Tibial nerve (tissue), 3 donors: ENCODE measurements around the gene IDS.
"Not testable (repeated sequence)": the region's sequence is repeated elsewhere in the genome, so short reads cannot be mapped to it uniquely, and the experiment has no call there.

Experiments used
- POLR2A ChIP-seq, 2 donors: fragments of 450-650 bp; IDR thresholded peaks; one replicate each; pipeline ENCODE4 v1.6.1; 2017; ENCODE audit warnings: antibody characterized with exemption in 2 of 2, mild to moderate bottlenecking in 2 of 2, moderate library complexity in 2 of 2
- TF ChIP-seq, protein P1 (sequence below), 5 experiments: fragments of 200-600 bp in 3 of 5; fragments of 450-650 bp in 2 of 5; sonication (generic) in 3 of 5; IDR thresholded peaks; one replicate each; pipeline ENCODE4 v1.5.1; 2016 to 2019; ENCODE audit warnings: antibody characterized with exemption in 5 of 5, mild to moderate bottlenecking in 3 of 5, moderate library complexity in 2 of 5

DNA sequence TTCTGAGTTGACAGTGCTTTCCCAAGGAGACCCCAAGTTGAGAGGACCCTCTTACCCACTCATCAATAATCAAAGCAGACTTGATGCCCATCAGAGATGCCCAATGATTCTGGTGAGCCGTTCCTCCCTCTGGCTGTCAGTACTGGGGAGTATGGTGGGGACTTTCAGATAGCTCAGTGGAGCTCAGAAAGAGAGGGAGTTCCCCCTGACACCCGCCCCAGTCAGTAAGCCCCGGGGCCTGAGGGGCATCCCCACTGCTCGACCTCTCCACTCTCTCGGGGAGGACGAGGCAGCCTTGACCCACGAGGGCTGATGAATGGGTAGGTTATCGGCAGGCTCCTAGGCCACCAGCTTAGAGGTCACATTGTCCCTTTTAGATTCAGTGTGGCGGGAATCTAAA, 17.1 kb downstream of the IDS start:
- TF ChIP-seq, protein P1, sequence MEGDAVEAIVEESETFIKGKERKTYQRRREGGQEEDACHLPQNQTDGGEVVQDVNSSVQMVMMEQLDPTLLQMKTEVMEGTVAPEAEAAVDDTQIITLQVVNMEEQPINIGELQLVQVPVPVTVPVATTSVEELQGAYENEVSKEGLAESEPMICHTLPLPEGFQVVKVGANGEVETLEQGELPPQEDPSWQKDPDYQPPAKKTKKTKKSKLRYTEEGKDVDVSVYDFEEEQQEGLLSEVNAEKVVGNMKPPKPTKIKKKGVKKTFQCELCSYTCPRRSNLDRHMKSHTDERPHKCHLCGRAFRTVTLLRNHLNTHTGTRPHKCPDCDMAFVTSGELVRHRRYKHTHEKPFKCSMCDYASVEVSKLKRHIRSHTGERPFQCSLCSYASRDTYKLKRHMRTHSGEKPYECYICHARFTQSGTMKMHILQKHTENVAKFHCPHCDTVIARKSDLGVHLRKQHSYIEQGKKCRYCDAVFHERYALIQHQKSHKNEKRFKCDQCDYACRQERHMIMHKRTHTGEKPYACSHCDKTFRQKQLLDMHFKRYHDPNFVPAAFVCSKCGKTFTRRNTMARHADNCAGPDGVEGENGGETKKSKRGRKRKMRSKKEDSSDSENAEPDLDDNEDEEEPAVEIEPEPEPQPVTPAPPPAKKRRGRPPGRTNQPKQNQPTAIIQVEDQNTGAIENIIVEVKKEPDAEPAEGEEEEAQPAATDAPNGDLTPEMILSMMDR (IDR thresholded peaks at IDR 0.05): not testable (repeated sequence)
- not testable (repeated sequence) for TF ChIP-seq POLR2A (IDR thresholded peaks at IDR 0.05)
